H1 (cell line): ENCODE results near the gene OR2V1. TPM values are rescaled to one million over a fixed set of nuclear protein-coding genes. Genes with fewer than 3 reads are reported as not detected.
"Not testable (repeated sequence)": the region's sequence is repeated elsewhere in the genome, so short reads cannot be mapped to it uniquely, and the experiment has no call there.

Experiments used
- CTCF ChIA-PET: fragments of 300-600 bp; sonication (Branson Sonifier 250); formaldehyde crosslinking; loops from one replicate; lab custom pipeline; 2021; ENCODE audit not compliant: partially characterized antibody; lab: Charles Lee
- POLR2A ChIA-PET: fragments of 300-600 bp; sonication (Branson Sonifier 250); formaldehyde crosslinking; loops from one replicate; lab custom pipeline; 2021; ENCODE audit warnings: inconsistent platforms; ENCODE audit not compliant: partially characterized antibody; lab: Charles Lee
- DNase-seq, 2 experiments: peaks; one replicate each; pipeline versions ENCODE4 v3.0.0 to v3.0.0-alpha.2; 2010 to 2022; ENCODE audit warnings: low spot score in 2 of 2, low read depth in 1 of 2, mixed read lengths in 1 of 2
- FAIRE-seq: peaks from 2 replicates; lab custom pipeline; 2011; peaks lifted over from hg19 to GRCh38; lab: Jason Lieb, UNC
- H2AFZ ChIP-seq: 2 replicates; pipeline ENCODE4 v1.8.1; 2012; ENCODE audit warnings: low read length, inconsistent platforms
- H2AK5ac ChIP-seq: 2 replicates; pipeline ENCODE4 v1.6.1; 2013; ENCODE audit warnings: low read depth, low read length
- H2BK120ac ChIP-seq: replicated peaks from 2 replicates; pipeline ENCODE3; 2013; ENCODE audit warnings: low read depth, low read length, inconsistent platforms
- H2BK12ac ChIP-seq: 2 replicates; pipeline ENCODE4 v1.6.1; 2013; ENCODE audit warnings: low read depth, low read length
- H2BK15ac ChIP-seq: 2 replicates; pipeline ENCODE4 v1.6.1; 2013; ENCODE audit warnings: low read length
- H2BK20ac ChIP-seq: 2 replicates; pipeline ENCODE4 v1.6.1; 2013; ENCODE audit warnings: low read length
- H2BK5ac ChIP-seq: 2 replicates; pipeline ENCODE4 v1.6.1; 2013; ENCODE audit warnings: low read depth, low read length
- H3K14ac ChIP-seq: 2 replicates; pipeline ENCODE4 v1.6.1; 2013; ENCODE audit warnings: inconsistent platforms; ENCODE audit not compliant: insufficient read length
- H3K18ac ChIP-seq: 2 replicates; pipeline ENCODE4 v1.6.1; 2013; ENCODE audit warnings: low read length; ENCODE audit errors: extremely low read depth
- H3K23ac ChIP-seq: 2 replicates; pipeline ENCODE4 v1.6.1; 2013; ENCODE audit warnings: inconsistent platforms; ENCODE audit not compliant: insufficient read length
- H3K23me2 ChIP-seq: 2 replicates; pipeline ENCODE4 v1.6.1; 2013; ENCODE audit warnings: low read depth, low read length
- H3K27ac ChIP-seq: 2 replicates; pipeline ENCODE4 v1.6.1; 2011; ENCODE audit warnings: low read depth, low read length, inconsistent platforms
- H3K27me3 ChIP-seq, 4 experiments: replicated peaks in 1 of 4; 1 replicate in 1 of 4; 2 replicates in 3 of 4; pipeline versions ENCODE4 v1.6.1 to v1.8.1; 2011 to 2013; ENCODE audit warnings: low read length in 3 of 4, mild to moderate bottlenecking in 3 of 4, inconsistent platforms in 2 of 4, mixed read lengths in 2 of 4, moderate library complexity in 1 of 4; ENCODE audit not compliant: control insufficient read depth in 3 of 4, insufficient read depth in 3 of 4; ENCODE audit errors: extremely low read depth in 1 of 4
- H3K36me3 ChIP-seq, 4 experiments: 2 replicates each; pipeline versions ENCODE4 v1.6.1 to v1.8.1; 2011 to 2013; ENCODE audit warnings: mild to moderate bottlenecking in 4 of 4, low read length in 3 of 4, moderate library complexity in 2 of 4, control low read depth in 1 of 4, inconsistent platforms in 1 of 4; ENCODE audit not compliant: insufficient read depth in 4 of 4, control insufficient read depth in 2 of 4
- H3K4ac ChIP-seq: replicated peaks from 2 replicates; pipeline ENCODE3; 2013; ENCODE audit warnings: low read length, low read depth, mixed read lengths, inconsistent platforms; ENCODE audit not compliant: insufficient read length
- H3K4me1 ChIP-seq, 4 experiments: replicated peaks in 1 of 4; 1 replicate in 1 of 4; 2 replicates in 3 of 4; pipeline versions ENCODE4 v1.6.1 to v1.8.1; 2011 to 2013; ENCODE audit warnings: low read length in 3 of 4, inconsistent platforms in 2 of 4, mixed read lengths in 1 of 4; ENCODE audit not compliant: insufficient read depth in 4 of 4, control insufficient read depth in 3 of 4
- H3K4me2 ChIP-seq, 2 experiments: 2 replicates each; pipeline versions ENCODE4 v1.6.1 to v1.8.1; 2011 to 2013; ENCODE audit warnings: low read depth in 2 of 2, low read length in 2 of 2, control low read depth in 1 of 2, inconsistent platforms in 1 of 2, mild to moderate bottlenecking in 1 of 2; ENCODE audit not compliant: insufficient read depth in 1 of 2
- H3K4me3 ChIP-seq, 4 experiments: fragments of 200-600, 300-600 bp in 1 of 4; sonication (generic), shearing (Covaris generic), sonication (Bioruptor Twin) in 1 of 4; 2 replicates each; pipeline versions ENCODE4 v1.5.1 to v1.8.1; 2011 to 2016; ENCODE audit warnings: low read length in 4 of 4, low read depth in 3 of 4, control low read depth in 2 of 4, inconsistent platforms in 2 of 4, mild to moderate bottlenecking in 2 of 4, mixed read lengths in 1 of 4, moderate library complexity in 1 of 4; ENCODE audit not compliant: insufficient read depth in 2 of 4; ENCODE audit errors: extremely low read depth in 1 of 4
- H3K56ac ChIP-seq: replicated peaks from 2 replicates; pipeline ENCODE3; 2013; ENCODE audit warnings: low read depth, mild to moderate bottlenecking, mixed read lengths, low read length, inconsistent platforms; ENCODE audit not compliant: insufficient read length
- H3K79me1 ChIP-seq: 2 replicates; pipeline ENCODE4 v1.6.1; 2013; ENCODE audit warnings: low read depth, low read length, control low read depth
- H3K79me2 ChIP-seq, 2 experiments: 2 replicates each; pipeline versions ENCODE4 v1.6.1 to v1.8.1; 2012 to 2013; ENCODE audit warnings: low read length in 2 of 2, mild to moderate bottlenecking in 2 of 2, inconsistent platforms in 1 of 2; ENCODE audit not compliant: insufficient read depth in 2 of 2, control insufficient read depth in 1 of 2
- H3K9ac ChIP-seq, 4 experiments: replicated peaks in 1 of 4; 1 replicate in 1 of 4; 2 replicates in 3 of 4; pipeline versions ENCODE4 v1.6.1 to v1.8.1; 2011 to 2013; ENCODE audit warnings: low read depth in 3 of 4, low read length in 3 of 4, control low read depth in 2 of 4, mild to moderate bottlenecking in 2 of 4, moderate library complexity in 2 of 4, inconsistent platforms in 1 of 4; ENCODE audit errors: extremely low read depth in 1 of 4
- H3K9me3 ChIP-seq, 2 experiments: 2 replicates each; pipeline versions ENCODE4 v1.6.1 to v1.8.1; 2012 to 2013; ENCODE audit warnings: mild to moderate bottlenecking in 2 of 2, moderate library complexity in 2 of 2, control low read depth in 1 of 2, inconsistent platforms in 1 of 2, low read depth in 1 of 2, low read length in 1 of 2, mixed read lengths in 1 of 2; ENCODE audit not compliant: insufficient read depth in 2 of 2
- H4K20me1 ChIP-seq, 2 experiments: replicated peaks in 1 of 2; 2 replicates each; pipeline versions ENCODE3 to v1.8.1; 2011 to 2013; ENCODE audit warnings: inconsistent platforms in 2 of 2, low read length in 2 of 2, mild to moderate bottlenecking in 1 of 2; ENCODE audit not compliant: insufficient read depth in 2 of 2, control insufficient read depth in 1 of 2
- H4K5ac ChIP-seq: 2 replicates; pipeline ENCODE4 v1.6.1; 2013; ENCODE audit warnings: low read length, low read depth, mixed read lengths, inconsistent platforms; ENCODE audit not compliant: insufficient read length
- H4K8ac ChIP-seq: 2 replicates; pipeline ENCODE4 v1.8.0; 2013; ENCODE audit warnings: mild to moderate bottlenecking, moderate library complexity, low read length, inconsistent platforms; ENCODE audit not compliant: insufficient read depth; ENCODE audit errors: extremely low read depth
- H4K91ac ChIP-seq: replicated peaks from 2 replicates; pipeline ENCODE3; 2013; ENCODE audit warnings: low read length, mixed read lengths, inconsistent platforms; ENCODE audit not compliant: insufficient read length
- WGBS, 2 experiments: shearing (Covaris generic) in 1 of 2; methylation state at CpG; one replicate each; pipeline versions ENCODE4 v1.1.6 to v1.1.7; 2013 to 2015; ENCODE audit warnings: low lambda C conversion rate in 2 of 2, mixed read lengths in 2 of 2, inconsistent platforms in 1 of 2, low coverage in 1 of 2, missing lambda C conversion rate in 1 of 2; ENCODE audit not compliant: insufficient replicate concordance in 2 of 2, insufficient coverage in 1 of 2, insufficient read length in 1 of 2; ENCODE audit errors: extremely low coverage in 1 of 2, missing lambda C conversion rate in 1 of 2; 5-methylcytosine and 5-hydroxymethylcytosine counted together
- polyA plus RNA-seq, 7 experiments: library from polyadenylated mRNA; depleted of rRNA in 3 of 7; stranded (reverse) in 5 of 7; unstranded in 2 of 7; fragments of >200 nt in 5 of 7; fragments of 200-250 nt in 2 of 7; gene quantifications; 1 replicate in 5 of 7; 2 replicates in 1 of 7; 4 replicates in 1 of 7; pipeline versions ENCODE4 v1.2.1 to v1.2.3, GENCODE V29; 2011 to 2013; ENCODE audit warnings: missing spikeins in 2 of 7, mixed read lengths in 2 of 7
- total RNA-seq: library from RNA; stranded (reverse); fragmentation: NEBNext Ultra II Directional; extraction: Animal tissue kit (Norgen Biotek cat#: 25700); gene quantifications from 2 replicates; pipeline ENCODE4 v1.2.1, GENCODE V29; 2021

Gene OR2V1
- total and polyA plus RNA-seq, 2 of the 8 experiments (the other 6 are each of a cell fraction or from before 2014, with no cell fraction given): not detected

GRCh38 chr5:181113572-181113971 lies 17.4 kb downstream of the OR2V1 start:
- Histone ChIP-seq H3K27me3 (peaks cover 12 to 41% (median 28%) of the 10 kb centered on the region in 4 experiments), H3K4me1 (peaks cover 2 to 19% (median 6%) of the 10 kb centered on the region in 4 experiments; a peak in 6 of 7 replicates)
- H3K27ac ChIP-seq, H3K14ac ChIP-seq, H4K20me1 ChIP-seq, H2BK120ac ChIP-seq, H2BK20ac ChIP-seq, H3K9ac ChIP-seq, H2AK5ac ChIP-seq, DNase-seq, H3K9me3 ChIP-seq, H3K23me2 ChIP-seq, H4K5ac ChIP-seq, H3K4ac ChIP-seq, H2BK15ac ChIP-seq, H3K36me3 ChIP-seq, H3K23ac ChIP-seq, H2BK12ac ChIP-seq, H3K18ac ChIP-seq, H3K4me3 ChIP-seq, FAIRE-seq, H2BK5ac ChIP-seq, POLR2A ChIA-PET, H3K4me2 ChIP-seq, H4K91ac ChIP-seq, H3K79me1 ChIP-seq, H3K56ac ChIP-seq, H3K79me2 ChIP-seq, H2AFZ ChIP-seq, H4K8ac ChIP-seq: not testable (repeated sequence)
- 81% methylated on average over 6 of the region's 13 CpGs; no CpG with 5 or more reads in 1 of the 2 experiments for WGBS, 2 experiments
- CTCF ChIA-PET: interaction anchor here (0.6 kb wide), 1 partner anchor 125 kb away, joined by 3 read pairs; the partner anchor contains the start of gene BTNL3
